Hepatocyte (in vitro differentiated cells): ENCODE measurements around the gene SPZ1.

Source experiments
- CTCF ChIP-seq: fragments of 200-600 bp; sonication (generic); IDR thresholded peaks from 2 replicates; pipeline ENCODE4 v1.5.1; 2016; ENCODE audit warnings: antibody characterized with exemption, mild to moderate bottlenecking; ENCODE audit not compliant: poor library complexity
- EZH2phosphoT487 ChIP-seq: fragments of 200-600 bp; sonication (generic); IDR thresholded peaks from one replicate; pipeline ENCODE4 v1.6.1; 2018; ENCODE audit warnings: antibody characterized with exemption, mild to moderate bottlenecking, low read depth, moderate library complexity; ENCODE audit not compliant: unreplicated experiment, severe bottlenecking

- TF ChIP-seq CTCF, result no peak
- TF ChIP-seq EZH2phosphoT487, result no peak
Measured at GRCh38 chr5:80289320-80289719, 30.5 kb upstream of the SPZ1 start.
